NCI-H2196 treated with DMSO at 0.1 percent for 48 hours (cell line): ENCODE results near the gene SNU13.
"Not testable (repeated sequence)": the region's sequence is repeated elsewhere in the genome, so short reads cannot be mapped to it uniquely, and the experiment has no call there.

Source experiments
- DNase-seq: peaks from one replicate; lab custom pipeline; 2025; ENCODE audit not compliant: unreplicated experiment; lab: John Stamatoyannopoulos, UW

The SNU13 gene

GRCh38 chr22:41647771-41648170 lies 40.9 kb downstream of the SNU13 start:
- DNase-seq: no peak

- DNase-seq: no peak
Observed at GRCh38 chr22:41642331-41643110, 46.1 kb downstream of the SNU13 start.

- DNase-seq: no peak
Observed at GRCh38 chr22:41641854-41642253, 46.8 kb downstream of the SNU13 start.

DNA sequence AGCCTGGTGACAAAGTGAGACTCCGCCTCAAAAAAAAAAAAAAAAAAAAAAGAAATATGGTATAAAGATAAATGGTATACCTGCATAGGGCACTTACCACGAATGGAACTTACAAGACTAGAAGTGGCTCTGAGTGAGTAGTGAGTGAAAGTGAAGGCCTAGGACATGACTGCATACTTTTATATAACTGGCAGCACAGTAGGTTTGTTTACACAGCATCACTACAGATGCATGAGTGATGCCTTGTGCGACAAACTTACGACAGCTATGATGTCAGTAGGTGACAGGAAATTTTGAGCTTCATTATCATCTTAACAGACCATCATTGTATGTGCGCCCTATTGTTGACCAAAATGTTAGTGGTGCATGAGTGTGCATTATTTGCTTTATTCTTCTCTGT lies 49.9 kb downstream of the SNU13 start:
- no peak for DNase-seq

DNA sequence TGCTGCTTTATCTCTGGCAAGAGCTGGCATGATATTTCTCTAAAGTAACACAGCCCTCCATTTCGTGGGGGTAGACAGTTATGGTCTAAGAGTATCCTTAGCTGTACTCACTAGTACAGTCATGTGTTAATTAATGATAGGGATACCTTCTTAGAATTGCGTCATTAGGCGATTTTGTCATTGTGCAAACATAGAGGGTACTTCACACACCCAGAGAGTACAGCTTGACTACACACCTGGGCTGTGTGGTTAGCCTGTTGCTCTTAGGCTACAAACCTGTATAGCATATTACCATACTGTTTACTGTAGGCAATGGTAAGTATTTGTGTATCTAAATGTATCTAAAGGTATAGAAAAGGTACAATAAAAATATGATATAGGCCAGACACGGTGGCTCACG lies 50.5 kb downstream of the SNU13 start:
- DNase-seq: no peak

DNA sequence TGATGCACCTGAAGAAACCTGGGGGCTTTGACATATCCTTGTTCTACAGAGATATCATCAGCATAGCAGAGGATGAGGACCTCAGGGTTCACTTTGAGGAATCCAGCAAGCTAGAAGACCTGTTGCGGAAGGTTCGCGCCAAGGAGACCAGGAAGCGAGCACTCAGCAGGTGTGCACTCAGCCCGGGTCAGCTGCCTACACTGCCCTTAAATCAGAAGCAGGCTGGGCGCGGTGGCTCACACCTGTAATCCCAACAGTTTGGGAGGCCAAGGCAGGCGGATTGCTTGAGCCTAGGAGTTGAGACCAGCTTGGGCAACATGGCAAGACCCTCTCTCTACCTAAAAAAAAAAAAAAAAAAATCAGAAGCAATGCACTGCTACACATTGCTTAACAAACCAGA lies 51.0 kb downstream of the SNU13 start:
- DNase-seq: not testable (repeated sequence)

DNA sequence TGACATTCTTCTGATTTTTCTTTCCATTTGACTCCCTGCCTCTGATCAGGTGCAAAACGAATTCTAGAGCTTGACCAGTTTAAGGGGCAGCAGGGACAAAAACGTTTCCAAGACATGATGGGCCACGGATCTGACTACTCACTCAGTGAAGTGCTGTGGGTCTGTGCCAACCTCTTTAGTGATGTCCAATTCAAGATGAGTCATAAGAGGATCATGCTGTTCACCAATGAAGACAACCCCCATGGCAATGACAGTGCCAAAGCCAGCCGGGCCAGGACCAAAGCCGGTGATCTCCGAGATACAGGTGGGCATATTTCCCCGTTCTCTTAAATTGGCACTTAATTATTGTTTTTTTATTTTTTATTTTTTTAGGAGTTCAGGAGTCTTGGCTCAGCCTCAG lies 52.2 kb downstream of the SNU13 start:
- no peak for DNase-seq

DNA sequence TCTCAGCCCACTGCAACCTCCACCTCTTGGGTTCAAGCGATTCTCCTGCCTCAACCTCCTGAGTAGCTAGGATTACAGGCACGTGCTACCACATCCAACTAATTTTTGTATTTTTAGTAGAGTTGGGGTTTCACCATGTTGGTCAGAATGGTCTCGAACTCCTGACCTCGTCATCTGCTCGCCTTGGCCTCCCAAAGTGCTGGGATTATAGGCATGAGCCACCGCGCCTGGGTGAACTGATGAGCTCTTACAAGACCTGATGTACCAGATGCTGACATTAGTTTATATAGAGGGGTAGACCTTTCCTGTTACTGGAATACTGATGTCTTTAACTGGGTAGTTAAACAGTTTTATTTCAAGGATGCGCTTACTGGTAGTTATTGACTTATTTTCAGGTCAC lies 54.1 kb downstream of the SNU13 start:
- not testable (repeated sequence) for DNase-seq

- not testable (repeated sequence) for DNase-seq
Observed at GRCh38 chr22:41631615-41632014, 57.1 kb downstream of the SNU13 start.

DNA sequence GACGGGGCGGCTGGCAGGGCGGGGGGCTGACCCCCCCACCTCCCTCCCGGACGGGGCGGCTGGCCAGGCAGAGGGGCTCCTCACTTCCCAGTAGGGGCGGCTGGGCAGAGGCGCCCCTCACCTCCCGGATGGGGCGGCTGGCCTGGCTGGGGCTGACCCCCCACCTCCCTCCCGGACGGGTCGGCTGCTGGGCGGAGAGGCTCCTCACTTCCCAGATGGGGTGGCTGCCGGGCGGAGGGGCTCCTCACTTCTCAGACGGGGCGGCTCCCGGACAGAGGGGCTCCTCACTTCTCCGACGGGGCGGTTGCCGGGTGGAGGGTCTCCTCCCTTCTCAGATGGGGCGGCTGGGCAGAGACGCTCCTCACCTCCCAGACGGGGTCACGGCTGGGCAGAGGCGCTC lies 57.6 kb downstream of the SNU13 start:
- not testable (repeated sequence) for DNase-seq

- no peak for DNase-seq
Observed at GRCh38 chr22:41625577-41625976, 63.1 kb downstream of the SNU13 start.
